ENCODE results near the gene MICAL3.

- TF ChIP-seq CTCF (IDR thresholded peaks at IDR 0.05), result no peak
- no peak for TF ChIP-seq EP300 (IDR thresholded peaks at IDR 0.05; ENCODE audit: low read depth)
These were observed 67.2 kb downstream of the MICAL3 start for GRCh38 chr22:17957204-17957603.
